Smooth muscle cell (in vitro differentiated cells): ENCODE measurements around the gene FRYL. TPM values are rescaled to one million over a fixed set of nuclear protein-coding genes. Genes with fewer than 3 reads are reported as not detected.
"Not testable (repeated sequence)": the region's sequence is repeated elsewhere in the genome, so short reads cannot be mapped to it uniquely, and the experiment has no call there.

ENCODE experiments used
- DNase-seq: peaks from one replicate; lab custom pipeline; 2025; ENCODE audit not compliant: unreplicated experiment; lab: John Stamatoyannopoulos, UW
- H2AFZ ChIP-seq: fragments of 200-600 bp; sonication (generic); 2 replicates; pipeline ENCODE4 v1.6.0; 2016; ENCODE audit warnings: antibody characterized with exemption, low read depth, mild to moderate bottlenecking
- H3F3A ChIP-seq: fragments of 200-600 bp; sonication (generic); 2 replicates; pipeline ENCODE4 v1.6.0; 2017; ENCODE audit warnings: antibody characterized with exemption, low read depth
- H3K27ac ChIP-seq: fragments of 200-600 bp; sonication (generic); 2 replicates; pipeline ENCODE4 v1.5.1; 2016; ENCODE audit warnings: low read depth, mild to moderate bottlenecking
- H3K27me3 ChIP-seq: fragments of 200-600 bp; sonication (generic); 2 replicates; pipeline ENCODE4 v1.6.1; 2016; ENCODE audit warnings: low read depth, mild to moderate bottlenecking
- H3K36me3 ChIP-seq: fragments of 200-600 bp; sonication (generic); 2 replicates; pipeline ENCODE4 v1.5.1; 2016; ENCODE audit warnings: low read depth
- H3K4me1 ChIP-seq: fragments of 200-600 bp; sonication (generic); 2 replicates; pipeline ENCODE4 v1.5.1; 2016; ENCODE audit warnings: low read depth
- H3K4me2 ChIP-seq: fragments of 200-600 bp; sonication (generic); 2 replicates; pipeline ENCODE4 v1.6.0; 2016; ENCODE audit warnings: mild to moderate bottlenecking
- H3K4me3 ChIP-seq: fragments of 200-600 bp; sonication (generic); 2 replicates; pipeline ENCODE4 v1.5.1; 2016; ENCODE audit warnings: mild to moderate bottlenecking
- H3K79me2 ChIP-seq: fragments of 200-600 bp; sonication (generic); 2 replicates; pipeline ENCODE4 v1.6.0; 2016; ENCODE audit warnings: low read depth, mild to moderate bottlenecking
- H3K9ac ChIP-seq: fragments of 200-600 bp; sonication (generic); 2 replicates; pipeline ENCODE4 v1.6.0; 2016; ENCODE audit warnings: low read depth
- H3K9me3 ChIP-seq: fragments of 200-600 bp; sonication (generic); replicated peaks from 2 replicates; pipeline ENCODE4 v1.5.1; 2016; ENCODE audit warnings: low read depth
- H4K20me1 ChIP-seq: fragments of 200-600 bp; sonication (generic); 2 replicates; pipeline ENCODE4 v1.6.0; 2016; ENCODE audit warnings: low read depth
- CTCF ChIP-seq: fragments of 200-600 bp; sonication (generic); IDR thresholded peaks from 2 replicates; pipeline ENCODE4 v1.5.1; 2017; ENCODE audit warnings: borderline replicate concordance, mild to moderate bottlenecking, antibody characterized with exemption; ENCODE audit not compliant: insufficient read depth, poor library complexity, severe bottlenecking
- WGBS: methylation state at CpG from one replicate; pipeline ENCODE4 v1.1.7; 2016; ENCODE audit warnings: low lambda C conversion rate; 5-methylcytosine and 5-hydroxymethylcytosine counted together
- polyA plus RNA-seq: library from polyadenylated mRNA; unstranded; fragments of >200 nt; fragmentation: Nextera tagmentation; extraction: Ambion mirVana; gene quantifications from 2 replicates; pipeline ENCODE4 v1.2.1, GENCODE V29; 2016
- total RNA-seq: library from RNA; depleted of rRNA; stranded (reverse); fragments of >200 nt; gene quantifications from 2 replicates; pipeline ENCODE4 v1.2.3, GENCODE V29; 2014

Gene FRYL
- total and polyA plus RNA-seq, 2 experiments from 2014 or later: 14.9 to 56.6 TPM

- H3K9me3 ChIP-seq: no peaks in the 10 kb centered on the region
- 98% methylated on average over 3 of the region's 3 CpGs for WGBS
- H4K20me1 ChIP-seq: peaks cover 59% of the 10 kb centered on the region
- H3K9ac ChIP-seq: no peak overlapping the region
- no peaks in the 10 kb centered on the region for H3K27me3 ChIP-seq
- no peak overlapping the region for H3K4me2 ChIP-seq
- no peak overlapping the region for H3K27ac ChIP-seq
- H3K4me1 ChIP-seq: peaks cover 5% of the 10 kb centered on the region
- no peak overlapping the region for H2AFZ ChIP-seq
- no peaks in the 10 kb centered on the region for H3K36me3 ChIP-seq
- H3F3A ChIP-seq: no peaks in the 10 kb centered on the region
- TF ChIP-seq CTCF: no peak
- no peak for DNase-seq
- no peak overlapping the region for H3K4me3 ChIP-seq
- H3K79me2 ChIP-seq: peaks cover 52% of the 10 kb centered on the region
Observed at GRCh38 chr4:48686369-48686768, 93.7 kb downstream of the FRYL start.

- H3K4me3 ChIP-seq: no peak overlapping the region
- no peak overlapping the region for H3K27ac ChIP-seq
- WGBS: 58% methylated on average over 1 of the region's 1 CpG
- no peaks in the 10 kb centered on the region for H3K9me3 ChIP-seq
- no peaks in the 10 kb centered on the region for H3K36me3 ChIP-seq
- H3K9ac ChIP-seq: no peak overlapping the region
- no peaks in the 10 kb centered on the region for H3K27me3 ChIP-seq
- no peak for TF ChIP-seq CTCF
- H3K4me2 ChIP-seq: no peak overlapping the region
- no peak overlapping the region for H2AFZ ChIP-seq
- H4K20me1 ChIP-seq: peaks cover 50% of the 10 kb centered on the region
- DNase-seq: no peak
- no peaks in the 10 kb centered on the region for H3F3A ChIP-seq
- H3K4me1 ChIP-seq: peaks cover 5% of the 10 kb centered on the region
- H3K79me2 ChIP-seq: peaks cover 47% of the 10 kb centered on the region
Observed at GRCh38 chr4:48683784-48684666, 96.1 kb downstream of the FRYL start.

- not testable (repeated sequence) for H3F3A ChIP-seq, H3K4me3 ChIP-seq, H3K27ac ChIP-seq, H2AFZ ChIP-seq, DNase-seq, H3K9me3 ChIP-seq, H3K36me3 ChIP-seq, H3K27me3 ChIP-seq, H3K4me2 ChIP-seq, H3K9ac ChIP-seq, H3K4me1 ChIP-seq
- Histone ChIP-seq H3K79me2 (peaks cover 42% of the 10 kb centered on the region), H4K20me1 (peaks cover 38% of the 10 kb centered on the region)
- 85% methylated on average over 3 of the region's 3 CpGs for WGBS
Observed at GRCh38 chr4:48682870-48683269, 97.2 kb downstream of the FRYL start.

GRCh38 chr4:48681856-48682255, 98.2 kb downstream of the FRYL start:
- no peaks in the 10 kb centered on the region for H3F3A ChIP-seq

More at GRCh38 chr4:48681856-48682255, 98.2 kb downstream of the FRYL start:
- Histone ChIP-seq H3K9me3 (no peaks in the 10 kb centered on the region), H3K27me3 (no peaks in the 10 kb centered on the region), H2AFZ (no peak overlapping the region), H3K27ac (no peak overlapping the region), H3K4me1 (no peaks in the 10 kb centered on the region), H3K79me2 (peaks cover 38% of the 10 kb centered on the region), H4K20me1 (peaks cover 34% of the 10 kb centered on the region), H3K36me3 (no peaks in the 10 kb centered on the region), H3K4me2 (no peak overlapping the region), H3K9ac (no peak overlapping the region), H3K4me3 (no peak overlapping the region)
- TF ChIP-seq CTCF: no peak
- no peak for DNase-seq
